ENCODE data around the gene COA3.
A peak's percentile ranks its signal among the peaks of the same experiment; 100 is the strongest.

The COA3 gene

GRCh38 chr17:42817866-42818265 is 19.4 kb upstream of the COA3 start:
- DNase-seq = no peak

GRCh38 chr17:42814633-42815399 is 16.3 kb upstream of the COA3 start:
- no peak for DNase-seq

- DNase-seq = no peak
Observed at GRCh38 chr17:42809250-42809649, 10.7 kb upstream of the COA3 start.

- no peak for DNase-seq
Observed at GRCh38 chr17:42806249-42806648, 7.7 kb upstream of the COA3 start.

- DNase-seq = peak in 1 of 2 experiments; percentile 54
Observed at GRCh38 chr17:42804918-42805367, 6.4 kb upstream of the COA3 start.

- DNase-seq = no peak
Observed at GRCh38 chr17:42803074-42803883, 4.8 kb upstream of the COA3 start.

- no peak for DNase-seq
Observed at GRCh38 chr17:42798011-42798382, 507 bp downstream of the COA3 start.

GRCh38 chr17:42797067-42798007 is 1.2 kb downstream of the COA3 start:
- no peak for DNase-seq

- no peak for DNase-seq
Observed at GRCh38 chr17:42796066-42796758, 2.3 kb downstream of the COA3 start.

- no peak for DNase-seq
Observed at GRCh38 chr17:42795465-42795864, 3.0 kb downstream of the COA3 start.

GRCh38 chr17:42795061-42795460 is 3.4 kb downstream of the COA3 start:
- no peak for DNase-seq

GRCh38 chr17:42792545-42792944 is 6.0 kb downstream of the COA3 start:
- no peak for DNase-seq

- no peak for DNase-seq
Observed at GRCh38 chr17:42791948-42792347, 6.6 kb downstream of the COA3 start.

- no peak for DNase-seq
Observed at GRCh38 chr17:42787266-42787665, 11.2 kb downstream of the COA3 start.

- no peak for DNase-seq
Observed at GRCh38 chr17:42784811-42785592, 13.5 kb downstream of the COA3 start.

GRCh38 chr17:42784409-42784808 is 14.1 kb downstream of the COA3 start:
- DNase-seq = peak in 1 of 2 experiments; percentile 25

GRCh38 chr17:42783791-42784138 is 14.7 kb downstream of the COA3 start:
- no peak for DNase-seq

GRCh38 chr17:42783062-42783790 is 15.3 kb downstream of the COA3 start:
- no peak for DNase-seq

GRCh38 chr17:42782166-42783061 is 16.1 kb downstream of the COA3 start:
- no peak for DNase-seq

- no peak for DNase-seq
Observed at GRCh38 chr17:42781639-42782165, 16.8 kb downstream of the COA3 start.

Data from NCI-H526 (cell line).